AML-193 (cell line): ENCODE results near the gene MEGF11.

Source experiments
- DNase-seq, 2 experiments: peaks; one replicate each; lab custom pipeline; 2025; lab: John Stamatoyannopoulos, UW

MEGF11 gene

GRCh38 chr15:65847989-65848388 is 405.6 kb downstream of the MEGF11 start:
- DNase-seq, result no peak

DNA sequence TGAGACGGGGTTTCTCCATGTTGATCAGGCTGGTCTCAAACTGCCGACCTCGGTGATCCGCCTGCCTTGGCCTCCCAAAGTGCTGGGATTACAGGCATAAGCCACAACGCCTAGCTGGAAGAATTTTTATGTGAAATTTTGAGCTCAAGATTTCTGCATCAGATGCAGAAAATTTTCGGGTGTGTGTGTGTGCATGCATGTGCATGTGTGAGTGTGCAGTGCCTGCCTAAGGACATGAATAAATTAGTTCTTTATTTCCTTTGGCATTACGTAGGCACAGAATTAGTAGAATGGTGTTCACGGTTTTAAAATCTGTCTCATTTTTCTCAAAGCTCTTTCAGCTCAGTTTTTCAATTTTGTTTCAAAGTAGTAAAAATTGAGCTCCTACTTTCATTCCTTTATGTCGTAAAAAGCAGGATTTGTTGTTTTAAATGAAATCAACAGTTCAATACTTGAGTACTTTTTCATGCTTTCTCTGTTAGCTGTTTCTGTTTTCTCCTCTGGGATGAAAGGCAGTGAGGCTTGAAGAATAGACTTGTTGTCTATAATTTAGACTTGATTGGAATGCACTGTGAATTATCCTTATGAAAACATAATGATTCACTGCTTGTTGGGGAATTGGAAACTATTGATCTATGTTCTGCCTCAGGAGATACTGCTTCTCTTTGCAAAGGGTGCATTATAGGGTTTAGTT is 407.6 kb downstream of the MEGF11 start:
- no peak for DNase-seq
